ENCODE results near the gene CCDC110. TPM values are rescaled to one million over a fixed set of nuclear protein-coding genes. Genes with fewer than 3 reads are reported as not detected.
A peak's percentile ranks its signal among the peaks of the same experiment; 100 is the strongest.

Gene CCDC110
- total and polyA plus RNA-seq, 2 of the 4 experiments (the other 2 are of a cell fraction) = 0.46 to 0.90 TPM

GRCh38 chr4:185504098-185505047 lies 32.8 kb upstream of the CCDC110 start:
- DNase-seq (peak; percentile 75), ATAC-seq (ENCODE audit: low read depth) (peak; percentile 93)
- Histone ChIP-seq H2AFZ (replicated peaks; ENCODE audit: low read length, poor library complexity) (peak overlapping the region; percentile 88), H4K5ac (ENCODE audit: low read depth, low read length) (peak overlapping the region; percentile 31; the same call in 1 of the 2 replicates), H3K9me3 (ENCODE audit: control insufficient read depth, insufficient read depth, low read length) (peaks cover 2% of the 10 kb centered on the region), H3K56ac (ENCODE audit: extremely low read depth, insufficient read depth, low read length) (peak overlapping the region; percentile 33), H3K4ac (ENCODE audit: low read depth, low read length) (peak overlapping the region; percentile 68), H3K9me1 (ENCODE audit: insufficient read depth, low read length) (peaks cover 3% of the 10 kb centered on the region; the same call in 1 of the 2 replicates), H2BK120ac (ENCODE audit: low read depth, low read length) (peak overlapping the region; percentile 83), H3K36me3 (ENCODE audit: control insufficient read depth, insufficient read depth, low read length) (no peaks in the 10 kb centered on the region), H3K9ac (ENCODE audit: low read depth, low read length) (peak overlapping the region; percentile 31; the same call in 1 of the 2 replicates), H3K4me1 (ENCODE audit: control insufficient read depth, insufficient read depth, low read length) (peaks cover 3% of the 10 kb centered on the region; the same call in 1 of the 2 replicates), H4K20me1 (ENCODE audit: insufficient read depth, low read length) (no peaks in the 10 kb centered on the region), H3K18ac (ENCODE audit: low read depth, low read length) (peak overlapping the region; percentile 32), H3K23ac (ENCODE audit: low read depth, low read length) (peak overlapping the region; percentile 67; the same call in 1 of the 2 replicates), H3K27ac (ENCODE audit: insufficient read depth, low read length) (peak overlapping the region; percentile 58), H3K4me3 (ENCODE audit: insufficient read depth, low read depth, low read length) (peak overlapping the region; percentile 41), H3K4me2 (ENCODE audit: low read depth, low read length) (peak overlapping the region; percentile 67), H4K91ac (ENCODE audit: insufficient read depth, low read depth, low read length) (peak overlapping the region; percentile 65; the same call in 1 of the 2 replicates), H2BK20ac (ENCODE audit: low read depth, low read length) (peak overlapping the region; percentile 79), H2AK5ac (ENCODE audit: low read depth, low read length) (no peak overlapping the region; the same call in 1 of the 2 replicates), H2BK15ac (ENCODE audit: low read depth, low read length) (peak overlapping the region; percentile 58; the same call in 2 of the 3 replicates), H3K27me3 (ENCODE audit: control insufficient read depth, insufficient read depth, low read length) (no peaks in the 10 kb centered on the region), H2AK9ac (replicated peaks; ENCODE audit: low read depth, low read length, poor library complexity) (no peak overlapping the region), H4K8ac (ENCODE audit: low read depth in 2 of 2, low read length in 2 of 2) (peak overlapping the region; percentile 39 to 71; a peak in 3 of 4 replicates), H3K14ac (replicated peaks; ENCODE audit: low read depth, low read length) (peak overlapping the region; percentile 83), H3K79me1 (ENCODE audit: low read depth in 1 of 2, low read length in 2 of 2) (no peaks in the 10 kb centered on the region), H2BK5ac (ENCODE audit: low read depth, low read length, poor library complexity, severe bottlenecking) (peak overlapping the region; percentile 58)
- BruUV-seq (replicated peaks) = no TSS peak
- intact Hi-C loops (cut with micrococcal nuclease) (loop anchor here (2.0 kb wide), 1 partner anchor 28 kb away; no protein-coding TSS in a partner anchor), dilution Hi-C loops (cut with HindIII; ENCODE audit: low sequenced_read_pairs, unreplicated experiment) (no loop called here), in situ Hi-C loops (cut with MboI; ENCODE audit: low sequenced_read_pairs) (no loop called here)
- no CpG with 5 or more reads among the region's 21 CpGs for WGBS, 2 experiments (ENCODE audit: extremely low coverage in 2 of 2, insufficient read length in 1 of 2)
- POLR2A ChIA-PET (ENCODE audit: unreplicated experiment) = no interaction called here
- CTCF ChIA-PET = interaction anchor here (0.7 kb wide), 1 partner anchor 9 kb away, joined by 3 read pairs; no protein-coding TSS in a partner anchor
- TF ChIP-seq MXI1 (IDR thresholded peaks at IDR 0.05; ENCODE audit: borderline replicate concordance, low read depth, low read length) (no peak), MAFK (IDR thresholded peaks at IDR 0.05; ENCODE audit: low read depth, low read length) (peak; percentile 98), POLR2A (IDR thresholded peaks at IDR 0.05; ENCODE audit: low read depth, low read length) (no peak), MAZ (IDR thresholded peaks at IDR 0.05; ENCODE audit: borderline replicate concordance, low read depth, low read length) (no peak), RCOR1 (IDR thresholded peaks at IDR 0.05; ENCODE audit: insufficient replicate concordance, low read length) (no peak), RFX5 (IDR thresholded peaks at IDR 0.05; ENCODE audit: low read depth, low read length) (no peak), NFE2L2 (IDR thresholded peaks at IDR 0.05; ENCODE audit: low read depth, low read length) (peak; percentile 84), FOS (IDR thresholded peaks at IDR 0.05; ENCODE audit: low read depth, low read length) (no peak), CEBPB (IDR thresholded peaks at IDR 0.05; ENCODE audit: low read depth, low read length) (peak; percentile 89), RAD21 (IDR thresholded peaks at IDR 0.05; ENCODE audit: low read length) (no peak), SMC3 (IDR thresholded peaks at IDR 0.05; ENCODE audit: low read depth, low read length) (no peak), BHLHE40 (IDR thresholded peaks at IDR 0.05; ENCODE audit: low read depth, low read length) (0 out of 2 replicates have a peak, but pooled peaks have one; percentile 13)
- TF ChIP-seq, protein P1, sequence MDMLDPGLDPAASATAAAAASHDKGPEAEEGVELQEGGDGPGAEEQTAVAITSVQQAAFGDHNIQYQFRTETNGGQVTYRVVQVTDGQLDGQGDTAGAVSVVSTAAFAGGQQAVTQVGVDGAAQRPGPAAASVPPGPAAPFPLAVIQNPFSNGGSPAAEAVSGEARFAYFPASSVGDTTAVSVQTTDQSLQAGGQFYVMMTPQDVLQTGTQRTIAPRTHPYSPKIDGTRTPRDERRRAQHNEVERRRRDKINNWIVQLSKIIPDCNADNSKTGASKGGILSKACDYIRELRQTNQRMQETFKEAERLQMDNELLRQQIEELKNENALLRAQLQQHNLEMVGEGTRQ (IDR thresholded peaks at IDR 0.05; ENCODE audit: low read depth, low read length) = no peak
- TF ChIP-seq, protein P2, sequence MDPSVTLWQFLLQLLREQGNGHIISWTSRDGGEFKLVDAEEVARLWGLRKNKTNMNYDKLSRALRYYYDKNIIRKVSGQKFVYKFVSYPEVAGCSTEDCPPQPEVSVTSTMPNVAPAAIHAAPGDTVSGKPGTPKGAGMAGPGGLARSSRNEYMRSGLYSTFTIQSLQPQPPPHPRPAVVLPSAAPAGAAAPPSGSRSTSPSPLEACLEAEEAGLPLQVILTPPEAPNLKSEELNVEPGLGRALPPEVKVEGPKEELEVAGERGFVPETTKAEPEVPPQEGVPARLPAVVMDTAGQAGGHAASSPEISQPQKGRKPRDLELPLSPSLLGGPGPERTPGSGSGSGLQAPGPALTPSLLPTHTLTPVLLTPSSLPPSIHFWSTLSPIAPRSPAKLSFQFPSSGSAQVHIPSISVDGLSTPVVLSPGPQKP (IDR thresholded peaks at IDR 0.05; ENCODE audit: borderline replicate concordance, low read depth, low read length) = no peak
